GM12878 (cell line): Measurements from ENCODE around the gene NKD1. TPM values are rescaled to one million over a fixed set of nuclear protein-coding genes. Genes with fewer than 3 reads are reported as not detected.

Source experiments
- ATAC-seq: fragments of 200-7000 bp; cut with Tn5 transposase; 3 replicates; pipeline ENCODE4 v1.9.1; 2020; ENCODE audit warnings: mild to moderate bottlenecking, moderate library complexity
- BruUV-seq: library from RNA; stranded (reverse); fragments of 400-500 nt; replicated peaks from 2 replicates; lab custom pipeline; 2021; lab: Mats Ljungman, UMichigan
- CTCF ChIA-PET: fragments of 300-600 bp; sonication (Branson Sonifier 250); formaldehyde crosslinking; extraction: SDS; loops from one replicate; lab custom pipeline; 2021; ENCODE audit warnings: inconsistent platforms; lab: Yijun Ruan, JAX
- POLR2A ChIA-PET: fragments of 350-600 bp; formaldehyde crosslinking; extraction: SDS; loops from one replicate; lab custom pipeline; 2021; ENCODE audit warnings: inconsistent platforms; lab: Charles Lee
- RAD21 ChIA-PET: fragments of 300-600 bp; sonication (Branson Sonifier 250); formaldehyde crosslinking; loops from one replicate; lab custom pipeline; 2023; ENCODE audit warnings: antibody characterized with exemption; ENCODE audit not compliant: unreplicated experiment; lab: Charles Lee
- SMC1A ChIA-PET: fragments of 300-600 bp; sonication (Branson Sonifier 250); formaldehyde crosslinking; loops from one replicate; lab custom pipeline; 2023; ENCODE audit not compliant: unreplicated experiment, uncharacterized antibody; lab: Charles Lee
- DNase-seq: peaks from one replicate; pipeline ENCODE4 v3.0.0-alpha.2; 2011; ENCODE audit warnings: low read depth, low spot score
- FAIRE-seq: peaks from 3 replicates; lab custom pipeline; 2011; peaks lifted over from hg19 to GRCh38; lab: Jason Lieb, UNC
- H2AFZ ChIP-seq: 2 replicates; pipeline ENCODE4 v1.6.0; 2011; ENCODE audit warnings: low read depth, low read length, control low read depth; ENCODE audit not compliant: control insufficient read depth
- H3K27ac ChIP-seq: 2 replicates; pipeline ENCODE4 v1.5.1; 2011; ENCODE audit warnings: control low read depth; ENCODE audit not compliant: control insufficient read depth, insufficient read depth
- H3K27me3 ChIP-seq, 2 experiments: replicated peaks in 1 of 2; 2 replicates each; pipeline versions ENCODE4 v1.6.0 to v1.6.1; 2011; ENCODE audit warnings: low read length in 1 of 2; ENCODE audit not compliant: control insufficient read depth in 2 of 2, insufficient read depth in 2 of 2
- H3K36me3 ChIP-seq, 2 experiments: 2 replicates each; pipeline ENCODE4 v1.5.1; 2011; ENCODE audit warnings: low read length in 1 of 2; ENCODE audit not compliant: control insufficient read depth in 2 of 2, insufficient read depth in 2 of 2
- H3K4me1 ChIP-seq: 2 replicates; pipeline ENCODE4 v1.6.1; 2011; ENCODE audit warnings: mild to moderate bottlenecking, low read length, moderate library complexity, mixed read lengths; ENCODE audit not compliant: control insufficient read depth, insufficient read depth
- H3K4me2 ChIP-seq: 2 replicates; pipeline ENCODE4 v1.6.0; 2011; ENCODE audit warnings: control low read depth; ENCODE audit not compliant: control insufficient read depth, insufficient read depth
- H3K4me3 ChIP-seq: fragments of 200-600 bp; sonication (generic); 2 replicates; pipeline ENCODE4 v1.5.1; 2016
- H3K79me2 ChIP-seq: 2 replicates; pipeline ENCODE4 v1.6.0; 2011; ENCODE audit warnings: low read length; ENCODE audit not compliant: control insufficient read depth, insufficient read depth
- H3K9ac ChIP-seq: 2 replicates; pipeline ENCODE4 v1.8.0; 2011; ENCODE audit warnings: low read length, control low read depth, mixed read lengths; ENCODE audit not compliant: control insufficient read depth, insufficient read depth
- H3K9me3 ChIP-seq: replicated peaks from 3 replicates; pipeline ENCODE4 v1.5.1; 2011; ENCODE audit warnings: mild to moderate bottlenecking, low read length; ENCODE audit not compliant: control insufficient read depth, insufficient read depth
- H4K20me1 ChIP-seq: 2 replicates; pipeline ENCODE4 v1.6.0; 2011; ENCODE audit not compliant: control insufficient read depth, insufficient read depth
- ATF7 ChIP-seq: fragments of 450-650 bp; IDR thresholded peaks from 2 replicates; pipeline ENCODE4 v1.6.1; 2016; ENCODE audit warnings: low read depth, mild to moderate bottlenecking
- CHD2 ChIP-seq: IDR thresholded peaks from 2 replicates; pipeline ENCODE4 v1.6.1; 2011; ENCODE audit warnings: low read depth, low read length, improper control_type of control experiment, borderline replicate concordance
- ESRRA ChIP-seq: IDR thresholded peaks from 2 replicates; pipeline ENCODE4 v1.6.1; 2012; ENCODE audit warnings: mild to moderate bottlenecking, low read length, improper control_type of control experiment
- IKZF1 ChIP-seq: fragments of 450-650 bp; conservative IDR thresholded peaks from 2 replicates; pipeline ENCODE4 v1.6.1; 2017; ENCODE audit warnings: antibody characterized with exemption, mild to moderate bottlenecking
- JUNB ChIP-seq: IDR thresholded peaks from 2 replicates; pipeline ENCODE4 v1.6.1; 2016; ENCODE audit warnings: antibody characterized with exemption, mild to moderate bottlenecking
- NBN ChIP-seq: fragments of 450-650 bp; IDR thresholded peaks from 2 replicates; pipeline ENCODE4 v1.6.1; 2016
- NR2C1 ChIP-seq: fragments of 450-650 bp; IDR thresholded peaks from 2 replicates; pipeline ENCODE4 v1.6.1; 2017; ENCODE audit warnings: antibody characterized with exemption, mild to moderate bottlenecking, moderate library complexity
- NRF1 ChIP-seq: conservative IDR thresholded peaks from 2 replicates; pipeline ENCODE4 v1.6.1; 2011; ENCODE audit warnings: mild to moderate bottlenecking, low read depth, low read length, improper control_type of control experiment
- RCOR1 ChIP-seq: conservative IDR thresholded peaks from 2 replicates; pipeline ENCODE4 v1.6.1; 2012; ENCODE audit warnings: low read depth, low read length, improper control_type of control experiment
- RUNX3 ChIP-seq: IDR thresholded peaks from 2 replicates; pipeline ENCODE4 v1.6.1; 2012; ENCODE audit warnings: low read length, inconsistent platforms
- SIN3A ChIP-seq: IDR thresholded peaks from 2 replicates; pipeline ENCODE4 v1.6.1; 2012; ENCODE audit warnings: low read depth, low read length, improper control_type of control experiment
- SREBF1 ChIP-seq: IDR thresholded peaks from 2 replicates; pipeline ENCODE4 v1.6.1; 2012; ENCODE audit warnings: mild to moderate bottlenecking, low read length
- SUPT20H ChIP-seq: IDR thresholded peaks from 2 replicates; pipeline ENCODE4 v1.6.1; 2011; ENCODE audit warnings: low read depth, mild to moderate bottlenecking, low read length, moderate library complexity, borderline replicate concordance; ENCODE audit not compliant: control insufficient read depth
- SUZ12 ChIP-seq: fragments of 200-600 bp; sonication (generic); IDR thresholded peaks from one replicate; pipeline ENCODE4 v1.6.1; 2018; ENCODE audit warnings: antibody characterized with exemption, mild to moderate bottlenecking; ENCODE audit not compliant: unreplicated experiment
- TARDBP ChIP-seq: IDR thresholded peaks from 2 replicates; pipeline ENCODE4 v1.6.1; 2016; ENCODE audit warnings: borderline replicate concordance
- TBL1XR1 ChIP-seq: IDR thresholded peaks from 2 replicates; pipeline ENCODE4 v1.6.1; 2012; ENCODE audit warnings: low read depth, low read length, improper control_type of control experiment
- ZNF24 ChIP-seq: fragments of 450-650 bp; IDR thresholded peaks from 2 replicates; pipeline ENCODE4 v1.6.1; 2017; ENCODE audit warnings: antibody characterized with exemption, mild to moderate bottlenecking
- WGBS: methylation state at CpG from one replicate; pipeline ENCODE4 v1.1.6; 2016; ENCODE audit warnings: low lambda C conversion rate; ENCODE audit not compliant: insufficient replicate concordance, insufficient coverage; ENCODE audit errors: missing lambda C conversion rate; 5-methylcytosine and 5-hydroxymethylcytosine counted together
- in situ Hi-C: fragments of 300-500 bp; cut with MboI; formaldehyde crosslinking; loops from 9 replicates; pipeline ENCODE4 v1.14.3; 2018; ENCODE audit warnings: mixed read lengths
- intact Hi-C: fragments of 100-400 bp; cut with micrococcal nuclease; formaldehyde crosslinking; loops from one replicate; pipeline ENCODE4 v1.14.2; 2022; ENCODE audit not compliant: unreplicated experiment
- polyA plus RNA-seq, 11 experiments: library from polyadenylated mRNA; depleted of rRNA in 4 of 11; unstranded in 6 of 11; stranded (reverse) in 5 of 11; fragments of >200 nt; fragmentation: Nextera tagmentation in 4 of 11; fragmentation: Illumina TruSeq in 1 of 11; extraction: Ambion mirVana in 4 of 11; extraction: Trizol in 1 of 11; gene quantifications; 1 replicate in 1 of 11; 2 replicates in 10 of 11; pipeline versions ENCODE4 v1.2.1 to v1.2.3, GENCODE V29; 2011 to 2016; ENCODE audit warnings: inconsistent platforms in 2 of 11, missing spikeins in 2 of 11, low read depth in 1 of 11
- total RNA-seq, 4 experiments: library from RNA; depleted of rRNA in 3 of 4; stranded (reverse); fragments of >200 nt in 3 of 4; fragmentation: Illumina TruSeq in 1 of 4; extraction: Trizol in 1 of 4; gene quantifications; 2 replicates each; pipeline versions ENCODE4 v1.2.1 to v1.2.3, GENCODE V29; 2013 to 2021

The NKD1 gene
- total and polyA plus RNA-seq, 10 of the 15 experiments (the other 5 are each of a cell fraction or from before 2014, with no cell fraction given) = under 0.01 to 0.49 (median 0.04) TPM; not detected in 2

DNA sequence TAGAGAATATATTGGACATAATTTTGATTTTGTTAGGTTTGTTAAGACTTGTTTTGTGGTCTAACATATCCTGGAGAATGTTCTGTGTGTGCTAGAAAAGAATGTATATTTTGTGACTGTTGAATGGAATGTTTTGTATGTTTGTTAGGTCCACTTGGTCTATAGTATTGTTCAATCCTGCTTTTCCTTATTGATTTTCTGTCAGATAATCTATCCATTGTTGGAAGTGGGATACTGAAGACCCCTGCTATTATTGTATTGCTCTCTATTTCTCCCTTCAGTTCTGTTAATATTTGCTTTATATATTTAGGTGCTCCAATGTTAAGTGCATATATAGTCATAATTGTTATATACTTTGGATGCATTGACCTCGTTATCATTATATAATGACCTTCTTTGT lies 33.0 kb upstream of the NKD1 start:
- H3K27ac ChIP-seq = no peak overlapping the region
- TF ChIP-seq NRF1 = no peak
- no peak for TF ChIP-seq SREBF1
- no peak for TF ChIP-seq IKZF1
- no peak for TF ChIP-seq TBL1XR1
- no peak for TF ChIP-seq JUNB
- no peak for TF ChIP-seq ZNF24
- TF ChIP-seq NBN = no peak
- no peak for TF ChIP-seq SIN3A
- no peak for TF ChIP-seq RCOR1
- no peak for TF ChIP-seq SUPT20H
- no peak for TF ChIP-seq TARDBP
- TF ChIP-seq CHD2 = no peak
- no peak for TF ChIP-seq ATF7
- TF ChIP-seq RUNX3 = no peak
- TF ChIP-seq SUZ12 = no peak
- no peak for TF ChIP-seq ESRRA
- no peak for TF ChIP-seq NR2C1
- H2AFZ ChIP-seq = no peak overlapping the region
- CTCF ChIA-PET = no interaction called here
- BruUV-seq = no TSS peak
- no peaks in the 10 kb centered on the region for H4K20me1 ChIP-seq
- ATAC-seq = no peak
- no peak overlapping the region for H3K4me2 ChIP-seq
- H3K36me3 ChIP-seq = no peaks in the 10 kb centered on the region
- H3K27me3 ChIP-seq = no peaks in the 10 kb centered on the region
- in situ Hi-C loops (no loop called here), intact Hi-C loops (no loop called here)
- H3K9me3 ChIP-seq = peaks cover 1% of the 10 kb centered on the region; the same call in 1 of the 3 replicates
- H3K9ac ChIP-seq = no peak overlapping the region
- no peaks in the 10 kb centered on the region for H3K79me2 ChIP-seq
- no peak overlapping the region for H3K4me3 ChIP-seq
- no peak for FAIRE-seq
- 38% methylated on average over 1 of the region's 1 CpG for WGBS
- no peak for DNase-seq
- POLR2A ChIA-PET = no interaction called here
- SMC1A ChIA-PET = interaction anchor here (0.9 to 1.3 kb wide), 2 partner anchors 145 to 489 kb away, joined by 3 to 4 read pairs; no protein-coding TSS in a partner anchor
- RAD21 ChIA-PET = no interaction called here
- no peaks in the 10 kb centered on the region for H3K4me1 ChIP-seq
